Suprapubic skin (tissue), 4 donors: ENCODE measurements around the gene PC.

Experiments used
- CTCF ChIP-seq, 2 donors: fragments of 200-600 bp in 1 of 2; fragments of 450-650 bp in 1 of 2; sonication (generic) in 1 of 2; IDR thresholded peaks; one replicate each; pipeline ENCODE4 v1.5.1; 2016 to 2019; ENCODE audit warnings: antibody characterized with exemption in 2 of 2, mild to moderate bottlenecking in 1 of 2, moderate library complexity in 1 of 2
- POLR2A ChIP-seq, 2 donors: fragments of 450-650 bp; IDR thresholded peaks; one replicate each; pipeline ENCODE4 v1.6.1; 2017; ENCODE audit warnings: antibody characterized with exemption in 2 of 2, mild to moderate bottlenecking in 2 of 2, moderate library complexity in 2 of 2
- POLR2AphosphoS5 ChIP-seq, 3 donors: sonication (generic); formaldehyde crosslinking; IDR thresholded peaks; one replicate each; pipeline ENCODE4 v1.6.1; 2017; ENCODE audit warnings: antibody characterized with exemption in 3 of 3

GRCh38 chr11:66983275-66983924, 25.2 kb upstream of the PC start:
- TF ChIP-seq POLR2A (IDR thresholded peaks at IDR 0.05) = no peak
- TF ChIP-seq CTCF (IDR thresholded peaks at IDR 0.05) = no peak
- TF ChIP-seq POLR2AphosphoS5 (IDR thresholded peaks at IDR 0.05) = no peak
